SK-N-MC (cell line): ENCODE data around the gene CTAGE9.
A peak's percentile ranks its signal among the peaks of the same experiment; 100 is the strongest.

Experiments
- DNase-seq: peaks from one replicate; pipeline ENCODE4 v3.0.0-alpha.2; 2011; ENCODE audit warnings: low read depth, low spot score
- H3K27ac ChIP-seq: fragments of 200-600 bp; sonication (generic); 2 replicates; pipeline ENCODE4 v1.5.1; 2016; ENCODE audit warnings: mixed run types
- H3K36me3 ChIP-seq: fragments of 200-600 bp; sonication (generic); 2 replicates; pipeline ENCODE4 v1.6.1; 2017; ENCODE audit warnings: antibody characterized with exemption, low read length, mixed read lengths; ENCODE audit not compliant: insufficient read depth
- H3K4me3 ChIP-seq: fragments of 200-600 bp; sonication (generic); 2 replicates; pipeline ENCODE4 v1.5.1; 2016
- H3K9ac ChIP-seq: fragments of 200-600 bp; sonication (generic); 2 replicates; pipeline ENCODE4 v1.8.0; 2017; ENCODE audit warnings: mixed run types, mixed read lengths; ENCODE audit not compliant: insufficient read length
- H3K9me3 ChIP-seq: fragments of 200-600 bp; sonication (generic); 2 replicates; pipeline ENCODE4 v1.6.1; 2017; ENCODE audit warnings: low read depth, mild to moderate bottlenecking, antibody characterized with exemption, low read length, moderate library complexity, mixed read lengths
- EZH2 ChIP-seq: fragments of 200-600 bp; sonication (generic); IDR thresholded peaks from one replicate; pipeline ENCODE4 v1.6.1; 2017; ENCODE audit warnings: antibody characterized with exemption
- FOXP2 ChIP-seq: optimal IDR thresholded peaks from 2 replicates; pipeline ENCODE3; 2011; ENCODE audit warnings: mild to moderate bottlenecking, moderate library complexity; ENCODE audit not compliant: insufficient read depth; ENCODE audit errors: extremely low read length, control extremely low read depth
- POLR2AphosphoS5 ChIP-seq: IDR thresholded peaks from 2 replicates; pipeline ENCODE4 v1.6.1; 2012; ENCODE audit warnings: mild to moderate bottlenecking, low read depth, low read length, borderline replicate concordance

Gene CTAGE9

GRCh38 chr6:131747821-131748353, 37.1 kb upstream of the CTAGE9 start:
- Histone ChIP-seq H3K27ac (peak overlapping the region; percentile 82), H3K4me3 (no peak overlapping the region), H3K9me3 (no peaks in the 10 kb centered on the region), H3K9ac (no peak overlapping the region), H3K36me3 (no peaks in the 10 kb centered on the region)
- TF ChIP-seq POLR2AphosphoS5 (no peak), EZH2 (no peak), FOXP2 (no peak)
- no peak for DNase-seq

GRCh38 chr6:131745476-131745875, 34.7 kb upstream of the CTAGE9 start:
- Histone ChIP-seq H3K4me3 (no peak overlapping the region), H3K36me3 (peaks cover 3% of the 10 kb centered on the region; the same call in 1 of the 2 replicates), H3K9ac (no peak overlapping the region), H3K27ac (peak overlapping the region; percentile 19; the same call in 1 of the 2 replicates), H3K9me3 (no peaks in the 10 kb centered on the region)
- DNase-seq, result no peak
- TF ChIP-seq EZH2 (no peak), POLR2AphosphoS5 (no peak), FOXP2 (no peak)

GRCh38 chr6:131744432-131745287, 33.8 kb upstream of the CTAGE9 start:
- Histone ChIP-seq H3K36me3 (peaks cover 3% of the 10 kb centered on the region; the same call in 1 of the 2 replicates), H3K4me3 (no peak overlapping the region), H3K27ac (no peak overlapping the region), H3K9me3 (no peaks in the 10 kb centered on the region), H3K9ac (no peak overlapping the region)
- TF ChIP-seq FOXP2, result no peak
- no peak for TF ChIP-seq POLR2AphosphoS5
- TF ChIP-seq EZH2, result no peak
- DNase-seq, result no peak

GRCh38 chr6:131741688-131742393, 31.0 kb upstream of the CTAGE9 start:
- DNase-seq, result no peak

DNA sequence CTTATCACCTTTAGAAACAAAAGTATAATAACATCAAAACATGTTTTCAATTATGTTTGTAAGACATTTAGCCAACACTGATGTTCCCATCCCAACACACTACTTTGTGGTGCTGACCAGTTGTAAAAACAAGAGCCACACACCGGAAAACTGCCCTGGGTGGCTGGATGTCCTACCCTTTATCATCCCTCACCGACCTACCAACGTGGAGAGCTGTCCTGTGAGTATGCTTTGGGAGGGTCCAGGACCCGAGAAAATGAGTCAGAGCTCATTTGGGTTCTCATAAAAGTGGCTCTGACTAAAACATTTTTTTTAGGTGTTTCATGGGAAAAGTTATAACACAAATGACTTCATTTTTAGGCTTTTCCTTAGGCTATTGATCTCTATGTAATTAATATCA, 29.3 kb upstream of the CTAGE9 start:
- Histone ChIP-seq H3K36me3 (peaks cover 3% of the 10 kb centered on the region; the same call in 1 of the 2 replicates), H3K4me3 (no peak overlapping the region), H3K9ac (no peak overlapping the region), H3K27ac (no peak overlapping the region), H3K9me3 (no peaks in the 10 kb centered on the region)
- TF ChIP-seq EZH2 (no peak), POLR2AphosphoS5 (no peak), FOXP2 (no peak)
- no peak for DNase-seq

More at GRCh38 chr6:131741688-131742393, 31.0 kb upstream of the CTAGE9 start:
- peaks cover 3% of the 10 kb centered on the region; the same call in 1 of the 2 replicates for H3K36me3 ChIP-seq
- H3K9ac ChIP-seq, result no peak overlapping the region
- TF ChIP-seq POLR2AphosphoS5 (no peak), FOXP2 (no peak), EZH2 (no peak)
- no peaks in the 10 kb centered on the region for H3K9me3 ChIP-seq
- H3K4me3 ChIP-seq, result no peak overlapping the region
- no peak overlapping the region for H3K27ac ChIP-seq

- no peak overlapping the region for H3K4me3 ChIP-seq
- no peak for DNase-seq
- H3K36me3 ChIP-seq, result peaks cover 3% of the 10 kb centered on the region; the same call in 1 of the 2 replicates
- H3K9ac ChIP-seq, result no peak overlapping the region
- TF ChIP-seq FOXP2, result no peak
- no peak for TF ChIP-seq POLR2AphosphoS5
- TF ChIP-seq EZH2, result no peak
- H3K9me3 ChIP-seq, result no peaks in the 10 kb centered on the region
- no peak overlapping the region for H3K27ac ChIP-seq
Measured at GRCh38 chr6:131739136-131739535, 28.3 kb upstream of the CTAGE9 start.

DNA sequence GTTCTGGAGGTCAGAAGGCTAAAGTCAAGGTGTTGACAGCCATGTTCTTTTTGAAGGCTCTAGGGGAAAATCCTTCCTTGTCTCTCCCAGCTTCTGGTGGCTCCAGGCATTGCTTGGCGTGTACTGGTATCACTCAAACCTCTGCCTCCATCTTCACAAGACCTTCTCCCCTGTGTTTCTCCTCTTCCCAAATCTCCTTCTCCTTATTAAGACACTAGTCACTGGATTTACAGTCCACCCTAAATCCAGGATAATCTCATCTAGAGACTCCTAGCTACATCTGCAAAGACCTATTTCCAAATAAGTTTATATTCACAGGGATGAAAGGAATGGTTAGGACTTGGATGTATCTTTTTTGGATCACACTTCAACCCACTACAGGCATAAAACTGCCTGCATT, 26.0 kb upstream of the CTAGE9 start:
- no peak for TF ChIP-seq POLR2AphosphoS5
- TF ChIP-seq EZH2, result no peak
- no peak for TF ChIP-seq FOXP2

GRCh38 chr6:131736003-131736596, 25.3 kb upstream of the CTAGE9 start:
- no peak overlapping the region for H3K9ac ChIP-seq
- no peak overlapping the region for H3K27ac ChIP-seq
- H3K4me3 ChIP-seq, result no peak overlapping the region
- H3K36me3 ChIP-seq, result peaks cover 3% of the 10 kb centered on the region; the same call in 1 of the 2 replicates
- DNase-seq, result no peak
- TF ChIP-seq FOXP2 (no peak), POLR2AphosphoS5 (no peak), EZH2 (no peak)
- no peaks in the 10 kb centered on the region for H3K9me3 ChIP-seq

More for the DNA sequence above, 26.0 kb upstream of the CTAGE9 start:
- H3K4me3 ChIP-seq, result no peak overlapping the region
- no peaks in the 10 kb centered on the region for H3K9me3 ChIP-seq
- H3K36me3 ChIP-seq, result peaks cover 3% of the 10 kb centered on the region; the same call in 1 of the 2 replicates
- no peak for DNase-seq
- H3K27ac ChIP-seq, result no peak overlapping the region
- no peak overlapping the region for H3K9ac ChIP-seq
